ENCODE measurements around the gene RMND5B.
"Not testable (repeated sequence)": the region's sequence is repeated elsewhere in the genome, so short reads cannot be mapped to it uniquely, and the experiment has no call there.

RMND5B gene

DNA sequence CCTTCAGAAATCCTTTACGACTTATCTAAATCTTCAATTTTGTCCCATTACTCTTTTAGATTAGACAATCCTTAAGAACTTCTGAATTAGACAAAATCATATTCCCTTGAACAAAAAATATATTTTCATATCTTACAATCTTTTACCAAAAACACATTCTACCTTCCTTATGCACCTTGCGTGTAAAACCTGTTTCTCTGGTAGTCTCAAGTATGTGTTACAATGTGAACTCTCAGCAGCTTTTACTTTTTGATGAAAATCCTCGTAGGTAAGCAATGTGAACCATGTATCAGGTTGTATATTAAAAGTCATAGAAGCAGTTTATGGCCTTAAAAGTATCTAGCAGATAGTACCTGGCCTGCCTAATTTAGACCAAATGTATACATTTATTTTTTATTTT is 43.6 kb downstream of the RMND5B start:
- no peak for DNase-seq

DNA sequence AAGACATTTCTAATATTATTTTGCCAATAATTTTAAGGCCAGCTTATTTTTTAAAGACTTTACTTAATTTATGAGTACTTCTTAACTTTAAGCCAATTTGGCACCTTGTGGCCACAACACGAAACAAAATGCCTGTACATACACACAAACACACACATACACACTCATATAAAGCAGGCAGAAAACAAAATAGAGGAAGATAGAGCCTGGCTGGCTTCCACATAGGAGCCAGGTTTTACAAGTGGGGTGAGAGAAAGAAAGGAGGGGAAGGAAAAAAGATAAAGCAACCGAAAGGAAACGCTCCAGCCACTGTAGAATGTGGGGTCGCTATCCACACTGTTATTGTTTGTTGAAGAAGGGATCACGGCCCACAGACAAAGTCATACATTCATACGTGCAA is 46.0 kb downstream of the RMND5B start:
- no peak for DNase-seq

DNA sequence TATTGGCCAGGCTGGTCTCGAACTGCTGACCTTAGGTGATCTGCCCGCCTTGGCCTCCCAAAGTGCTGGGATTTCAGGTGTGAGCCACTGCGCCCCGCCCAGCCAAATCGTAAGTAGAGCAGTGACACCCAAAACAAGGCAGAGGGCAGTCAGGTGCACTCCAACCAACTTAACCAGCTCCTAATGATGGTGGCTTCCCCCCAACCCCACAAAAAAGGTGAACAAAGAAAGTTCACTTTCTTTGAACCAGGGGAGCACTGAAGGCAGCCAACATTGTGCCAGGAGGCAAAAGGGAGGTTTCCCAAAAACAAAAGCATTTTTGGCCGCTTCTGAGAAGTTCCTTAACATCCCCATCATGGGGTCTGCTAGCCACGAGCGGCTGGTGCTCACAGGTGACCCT is 46.8 kb downstream of the RMND5B start:
- no peak for DNase-seq

DNA sequence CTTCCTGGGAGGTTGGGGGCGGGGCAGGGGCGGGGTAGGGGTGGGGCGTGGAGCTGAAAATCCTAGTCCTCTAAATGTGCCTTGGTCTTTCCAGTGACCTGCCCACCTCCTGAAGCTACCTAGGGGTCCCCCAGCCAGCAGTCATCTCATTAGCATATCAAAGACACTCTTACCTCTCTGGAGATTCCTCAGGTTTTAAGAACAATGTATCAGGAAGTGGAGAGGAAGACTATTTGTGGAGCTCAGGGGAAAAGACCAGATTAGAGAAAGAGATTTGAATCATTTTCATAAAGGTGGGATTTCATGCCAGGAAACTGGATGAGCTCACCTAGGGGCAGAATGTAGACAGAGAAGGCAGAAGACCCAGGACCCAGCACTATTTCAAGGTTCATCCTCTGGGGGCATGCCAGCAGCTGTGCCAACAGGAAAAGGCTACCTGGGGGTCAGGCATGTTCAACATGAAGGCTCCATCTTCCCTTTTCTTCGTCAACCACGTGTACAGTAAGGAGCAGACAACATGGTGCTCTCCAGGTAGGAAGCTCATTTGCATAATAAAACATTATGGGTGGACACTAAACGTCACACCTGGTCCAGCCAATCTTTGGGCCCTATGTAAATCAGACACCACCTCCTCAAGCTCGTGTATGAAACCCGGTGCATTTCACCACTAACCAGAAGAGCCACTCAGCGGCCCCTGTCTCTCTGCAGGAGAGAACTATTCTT is 49.5 kb downstream of the RMND5B start:
- no peak for DNase-seq

DNA sequence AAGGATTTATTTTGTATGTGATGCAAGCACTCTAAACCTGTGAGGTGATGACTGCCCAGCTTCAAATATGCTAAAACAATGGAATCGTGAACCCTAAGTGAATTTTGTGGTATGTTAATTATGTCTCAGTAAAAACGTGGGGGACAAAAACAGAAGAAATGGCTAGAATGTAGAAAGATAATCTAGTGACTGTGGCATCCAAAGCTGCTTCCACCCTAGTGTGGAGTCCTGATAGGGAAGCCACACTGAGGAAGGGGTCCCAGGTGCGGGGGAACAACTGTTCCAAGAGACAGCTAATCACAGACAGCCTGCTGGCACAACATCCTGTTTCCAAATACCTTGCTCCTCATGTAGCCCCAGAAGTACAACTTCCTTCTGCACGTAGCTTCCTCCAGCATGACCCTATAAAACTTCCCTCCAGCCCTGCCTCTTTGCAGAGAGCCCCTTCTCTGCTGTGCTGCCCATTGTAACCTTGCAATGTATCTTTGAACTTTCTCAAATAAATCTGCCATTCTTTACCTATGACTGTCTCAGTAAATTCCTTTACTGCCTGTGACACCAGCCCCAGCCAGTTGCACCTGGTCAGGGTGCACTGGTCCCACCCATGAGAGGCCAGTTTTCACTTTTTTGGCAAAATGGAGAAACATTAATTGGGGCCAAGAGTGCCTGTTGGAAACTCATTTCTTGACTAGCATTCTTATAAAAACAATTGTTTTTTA is 51.5 kb downstream of the RMND5B start:
- peak in 3 of 4 experiments; percentile 22 to 46 (median 35) for DNase-seq

DNA sequence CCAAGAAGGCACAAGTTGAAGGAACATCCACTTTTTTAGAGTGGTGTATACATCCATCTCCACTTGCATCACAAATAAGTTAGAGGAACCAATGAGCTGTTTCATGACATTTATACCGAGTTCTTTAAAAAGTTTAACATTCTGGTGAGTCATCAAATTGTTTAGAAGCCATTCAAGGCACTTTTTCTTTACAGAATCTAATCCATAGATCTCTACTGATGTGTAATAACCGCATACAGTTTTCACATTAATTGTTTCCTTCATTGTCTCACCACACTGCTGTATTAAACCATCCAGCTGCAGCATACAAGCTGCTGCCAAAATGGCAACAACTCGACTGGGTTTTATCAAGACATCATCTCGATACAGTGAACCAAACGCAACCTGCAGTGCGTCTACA is 55.6 kb downstream of the RMND5B start:
- DNase-seq, result peak in 2 of 4 experiments; percentile 38 to 50

DNA sequence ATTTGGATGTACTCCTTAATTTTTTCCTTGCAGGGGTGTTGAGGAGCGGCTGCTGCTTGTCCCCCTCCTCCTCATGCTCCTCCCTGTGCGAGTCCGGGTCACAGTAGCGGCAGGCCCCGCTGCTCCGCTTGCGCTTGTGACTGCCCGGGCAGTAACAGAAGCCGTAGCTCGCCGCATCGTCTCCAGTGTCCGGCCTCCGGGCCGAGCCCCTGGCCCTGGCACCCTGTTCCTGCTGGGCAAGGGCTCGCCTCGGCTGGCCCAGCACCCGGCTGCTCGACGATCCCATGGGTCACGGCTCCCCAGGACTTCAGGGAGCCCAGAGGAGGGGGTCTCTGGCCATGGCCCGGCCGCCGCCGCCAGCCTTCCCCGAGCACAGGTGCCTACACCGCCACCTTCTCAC is 56.2 kb downstream of the RMND5B start, which contains the start of gene GMCL2:
TSS of gene GMCL2 (minus strand) at position 358 of the 400 bp plus-strand sequence. CDS start at position 286, 72 bp downstream.
- DNase-seq, result no peak

DNA sequence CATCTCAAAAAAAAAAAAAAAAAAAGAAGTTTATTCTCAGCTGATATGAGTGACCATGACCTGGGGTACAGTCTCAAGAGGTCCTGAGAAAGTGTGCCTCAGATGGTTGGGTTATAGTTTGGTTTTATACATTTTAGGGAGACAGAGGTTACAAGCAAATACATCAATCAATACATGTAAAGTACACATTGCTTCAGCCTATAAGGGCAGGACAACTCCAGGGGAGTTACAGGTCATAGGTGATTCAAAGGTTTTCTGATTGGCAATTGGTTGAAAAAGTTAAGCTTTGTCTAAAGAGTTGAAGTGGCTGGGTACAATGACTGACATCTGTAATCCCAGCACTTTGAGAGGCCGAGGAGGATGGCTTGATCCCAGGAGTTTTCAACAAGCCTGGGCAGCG is 58.6 kb downstream of the RMND5B start:
- no peak for DNase-seq

DNA sequence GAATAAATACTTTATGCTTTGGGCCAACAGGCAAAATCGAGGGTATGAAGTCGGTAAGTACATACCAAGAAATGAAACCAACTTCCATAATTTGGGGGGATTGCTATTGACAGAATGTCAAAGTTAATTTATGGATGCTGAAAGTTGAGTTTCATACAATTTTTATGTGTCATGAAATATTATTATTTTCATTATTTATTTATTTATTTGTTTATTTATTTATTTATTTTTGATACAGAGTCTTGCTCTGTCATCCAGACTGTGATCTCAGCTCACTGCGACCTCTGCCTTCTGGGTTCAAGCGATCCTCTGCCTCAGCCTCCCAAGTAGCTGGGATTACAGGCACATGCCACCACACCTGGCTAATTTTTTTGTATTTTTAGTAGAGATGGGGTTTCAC is 60.8 kb downstream of the RMND5B start:
- DNase-seq, result no peak

DNA sequence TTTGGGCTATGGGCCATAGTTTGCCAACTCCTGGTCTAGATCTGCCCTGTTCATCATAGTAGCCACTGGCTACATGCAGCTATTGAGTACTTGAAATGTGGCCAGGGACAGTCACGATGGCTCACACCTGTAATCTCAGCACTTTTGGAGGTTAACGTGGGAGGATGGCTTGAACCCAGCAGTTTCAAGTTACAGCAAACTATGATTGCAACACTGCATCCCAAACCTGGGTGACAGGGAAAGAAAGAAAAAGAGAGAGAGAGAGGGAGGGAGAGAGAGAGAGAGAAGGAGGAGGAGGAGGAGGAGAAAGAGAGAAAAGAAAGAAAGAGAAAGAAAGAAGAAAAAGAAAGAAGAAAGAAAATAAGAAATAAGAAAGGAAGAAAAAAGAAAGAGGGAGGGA is 61.4 kb downstream of the RMND5B start:
- no peak for DNase-seq

DNA sequence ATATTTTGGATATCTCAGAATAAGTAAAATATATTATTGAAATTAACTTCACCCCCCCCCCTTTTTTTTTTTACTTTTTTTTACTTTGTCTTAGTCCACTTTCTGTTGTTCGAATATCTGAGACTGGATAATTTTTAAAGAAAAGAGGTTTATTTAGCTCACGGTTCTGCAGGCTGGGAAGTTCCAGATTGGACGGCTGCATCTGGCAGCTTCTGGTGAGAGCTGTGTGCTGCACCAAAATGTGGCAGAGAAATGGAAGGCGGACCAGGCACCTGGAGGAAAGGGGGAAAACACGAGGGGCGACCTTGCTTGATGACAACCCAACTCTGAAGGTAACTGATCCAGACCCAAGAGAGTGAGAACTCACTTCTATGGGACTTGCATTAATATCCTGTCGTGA is 62.0 kb downstream of the RMND5B start:
- no peak for DNase-seq

DNA sequence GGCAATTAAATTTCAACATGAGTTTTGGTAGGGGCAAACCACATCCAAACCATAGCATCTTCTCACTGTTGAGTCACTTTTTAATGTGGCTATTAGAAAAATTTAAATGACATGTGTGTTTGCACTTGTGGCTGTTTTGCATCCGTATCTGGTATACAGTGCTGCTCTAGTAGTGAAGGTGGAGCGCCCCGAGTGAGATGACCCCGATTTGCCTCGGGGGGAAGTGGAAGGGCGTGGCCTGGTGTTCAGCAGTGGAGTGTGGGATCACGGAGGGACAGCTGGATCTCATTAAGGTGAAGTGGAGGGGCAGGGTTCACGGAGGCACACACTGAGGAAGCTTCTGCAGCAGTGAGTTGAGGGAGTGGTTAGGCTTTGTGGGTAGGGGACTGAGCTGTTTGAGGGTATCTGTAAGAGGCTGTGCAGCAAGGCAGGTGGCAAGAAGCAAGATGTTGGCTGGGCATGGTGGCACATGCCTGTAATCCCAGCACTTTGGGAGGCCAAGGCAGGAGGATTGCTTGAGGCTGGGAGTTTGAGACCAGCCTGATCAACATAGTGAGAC is 62.5 kb downstream of the RMND5B start:
- no peak for DNase-seq

DNA sequence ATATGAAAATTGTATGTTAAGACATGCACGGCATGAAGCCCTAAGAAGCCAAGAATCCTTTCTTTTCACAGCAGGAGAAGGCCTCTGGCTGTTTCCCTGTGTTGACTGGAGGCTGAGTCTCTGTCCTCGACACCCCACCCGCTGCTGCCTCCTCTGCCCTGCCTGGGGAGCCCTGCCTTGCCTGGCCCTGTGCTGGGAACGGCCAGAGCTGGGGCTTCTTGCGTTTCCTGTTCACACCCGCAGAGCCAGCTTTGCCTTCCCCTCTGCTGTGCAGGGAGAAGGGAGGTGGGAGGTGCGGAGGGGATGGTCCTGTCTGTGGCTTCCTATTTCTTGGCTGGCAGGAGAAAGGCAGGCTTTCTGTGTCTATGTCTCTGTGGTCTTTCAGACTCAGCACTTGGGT is 63.2 kb downstream of the RMND5B start:
- DNase-seq, result peak; percentile 26 to 71 (median 52)

DNA sequence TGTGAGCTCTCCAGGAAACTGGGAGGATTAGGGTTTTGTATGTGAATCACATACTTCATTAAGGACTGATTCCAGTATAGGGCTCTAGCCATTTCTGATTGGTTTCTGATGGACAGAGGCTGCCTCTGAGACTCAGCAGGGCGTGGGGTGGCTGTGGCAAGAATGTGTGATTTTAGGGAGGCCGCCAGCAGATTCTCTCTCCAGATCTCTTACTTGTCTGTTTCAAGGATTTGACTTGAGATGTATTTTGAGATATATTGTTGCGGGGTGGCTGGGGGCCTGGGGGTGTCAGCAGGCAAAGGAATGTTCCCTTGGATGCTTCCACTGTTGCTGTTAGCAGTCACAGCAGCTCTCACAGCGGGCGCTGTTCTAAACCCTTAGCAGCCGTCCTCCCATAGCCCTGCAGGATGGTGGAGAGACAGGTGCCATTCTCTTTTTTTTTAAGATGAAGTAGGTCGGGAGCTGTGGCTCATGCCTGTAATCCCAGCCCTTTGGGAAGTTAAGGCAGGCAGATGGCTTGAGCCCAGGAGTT is 65.5 kb downstream of the RMND5B start:
- no peak for DNase-seq

DNA sequence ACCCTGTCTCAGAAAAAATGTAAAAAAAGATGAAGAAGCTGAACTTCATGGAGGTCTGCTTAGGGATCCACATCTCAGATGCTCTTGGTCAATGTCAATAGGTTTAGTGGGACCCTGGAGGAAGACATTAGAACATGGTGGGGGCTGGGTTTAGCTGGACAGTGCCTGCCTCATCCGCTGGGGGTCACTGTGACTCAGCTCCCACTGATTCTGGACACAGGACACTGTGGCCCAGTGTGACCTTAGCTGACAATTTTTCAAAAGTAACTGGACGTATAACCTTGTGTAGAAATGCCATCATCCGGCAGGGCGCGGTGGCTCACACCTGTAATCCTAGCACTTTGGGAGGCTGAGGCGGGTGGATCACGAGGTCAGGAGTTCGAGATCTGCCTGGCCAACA is 66.2 kb downstream of the RMND5B start:
- DNase-seq, result no peak

DNA sequence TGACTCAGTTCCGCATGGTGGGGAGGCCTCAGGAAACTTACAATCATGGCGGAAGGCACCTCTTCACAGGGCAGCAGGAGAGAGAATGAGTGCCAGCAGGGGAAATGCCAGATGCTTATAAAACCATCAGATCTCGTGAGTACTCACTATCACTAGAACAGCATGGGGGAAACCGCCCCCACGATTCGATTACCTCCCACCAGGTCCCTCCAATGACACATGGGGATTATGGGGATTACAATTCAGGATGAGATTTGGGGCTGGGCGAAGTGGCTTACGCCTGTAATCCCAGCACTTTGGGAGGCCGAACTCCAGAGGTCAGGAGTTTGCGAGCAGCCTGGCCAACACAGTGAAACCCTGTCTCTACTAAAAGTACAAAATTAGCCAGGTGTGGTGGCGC is 67.3 kb downstream of the RMND5B start:
- DNase-seq, result not testable (repeated sequence)

DNA sequence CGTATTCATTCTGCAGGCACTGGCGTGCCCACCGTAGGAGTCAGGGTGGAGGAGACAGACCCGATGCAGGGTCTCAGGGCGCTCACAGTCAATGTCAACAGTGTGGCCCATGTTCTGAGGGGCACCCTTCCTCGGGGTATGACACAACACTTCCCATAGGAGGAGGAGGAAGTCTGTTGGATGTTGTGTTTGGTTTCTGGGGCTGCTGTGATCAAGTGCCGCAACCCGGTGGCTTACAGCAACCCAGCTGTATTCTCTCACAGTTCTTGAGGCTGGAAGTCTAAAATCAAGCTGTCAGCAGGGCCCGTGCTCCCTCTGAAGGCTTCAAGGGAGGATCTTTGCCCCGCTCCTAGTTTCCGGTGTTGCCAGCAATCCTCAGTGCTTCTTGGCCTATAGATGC is 67.9 kb downstream of the RMND5B start:
- peak; percentile 37 to 58 (median 46) for DNase-seq

DNA sequence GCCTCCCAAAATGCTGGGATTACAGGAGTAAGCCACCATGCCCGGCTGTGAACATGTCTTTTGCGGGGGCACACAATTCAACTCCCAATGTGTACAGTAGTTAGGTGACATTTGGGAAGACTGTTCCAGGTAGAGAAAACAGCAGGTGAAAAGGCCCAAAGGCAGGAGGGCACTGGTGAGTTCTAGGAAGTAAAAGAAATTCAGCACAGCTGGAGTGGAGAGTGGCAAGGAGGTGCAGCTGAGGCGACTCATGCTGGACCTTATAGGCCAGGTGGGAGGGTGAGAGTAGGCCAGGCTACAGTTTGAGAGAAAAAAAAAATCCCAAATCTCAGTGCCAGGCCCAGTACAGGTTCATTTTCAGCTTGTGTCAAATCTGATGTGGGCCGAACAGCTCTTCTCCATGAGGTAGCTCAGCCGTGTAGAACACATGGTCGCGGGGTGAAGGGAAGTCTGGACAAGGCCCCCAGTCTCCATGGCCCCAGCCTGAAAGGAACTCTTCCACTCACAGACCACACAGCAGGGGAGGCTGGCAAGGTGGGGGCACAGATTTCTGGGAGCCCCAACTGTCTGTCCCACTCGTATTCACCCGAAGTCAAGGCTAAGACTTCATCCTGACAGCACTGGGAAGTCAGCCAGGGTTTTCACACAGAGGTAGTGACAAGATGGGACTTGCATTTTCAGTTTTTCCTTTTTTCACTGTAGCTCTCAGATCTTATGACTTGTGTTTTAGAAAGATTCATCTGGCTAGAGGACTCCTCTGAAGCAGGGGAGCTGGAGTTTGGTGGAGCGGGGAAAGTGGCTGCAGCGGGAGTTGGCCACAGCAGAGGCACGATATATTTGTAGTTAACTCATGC is 69.0 kb downstream of the RMND5B start:
- DNase-seq, result no peak
